A673 (cell line): ENCODE data around the gene HNRNPM.

ENCODE experiments used
- CTCF ChIP-seq: fragments of 300-800, 200-600 bp; sonication (generic); conservative IDR thresholded peaks from 2 replicates; pipeline ENCODE4 v1.5.1; 2017; ENCODE audit warnings: low read depth, mild to moderate bottlenecking, antibody characterized with exemption, low read length, moderate library complexity, mixed read lengths
- EZH2 ChIP-seq: fragments of 200-600 bp; sonication (generic); IDR thresholded peaks from 2 replicates; pipeline ENCODE4 v1.6.1; 2017; ENCODE audit warnings: borderline replicate concordance, low read depth, mild to moderate bottlenecking, mixed read lengths, antibody characterized with exemption, low read length; ENCODE audit not compliant: poor library complexity, severe bottlenecking

GRCh38 chr19:8413629-8413995 is 31.2 kb upstream of the HNRNPM start:
- TF ChIP-seq CTCF (no peak), EZH2 (no peak)
